ENCODE measurements around the gene CRIP1.

GRCh38 chr14:105439179-105439578, 47.5 kb upstream of the CRIP1 start:
- TF ChIP-seq CTCF (IDR thresholded peaks at IDR 0.05), result no peak
- no peak for TF ChIP-seq POLR2AphosphoS5 (IDR thresholded peaks at IDR 0.05; ENCODE audit: insufficient read depth in 1 of 2, low read depth in 1 of 2)

Data from vagina (tissue), 2 donors.